HL-60 (cell line): ENCODE results near the gene WDR55.

Experiments
- DNase-seq, 2 experiments: peaks; one replicate each; pipeline ENCODE4 v3.0.0-alpha.2; 2010 to 2020; ENCODE audit warnings: low read depth in 1 of 2, low spot score in 1 of 2
- H3K27ac ChIP-seq: fragments of 250-450 bp; sonication (Bioruptor Pico); replicated peaks from 2 replicates; pipeline ENCODE4 v1.5.1; 2020; ENCODE audit warnings: mild to moderate bottlenecking, moderate library complexity
- H3K27me3 ChIP-seq: fragments of 250-450 bp; sonication (Bioruptor Pico); 2 replicates; pipeline ENCODE4 v1.5.1; 2021; ENCODE audit warnings: mild to moderate bottlenecking, moderate library complexity; ENCODE audit not compliant: insufficient read depth, poor library complexity, severe bottlenecking
- H3K4me3 ChIP-seq: replicated peaks from 2 replicates; pipeline ENCODE4 v1.5.1; 2011; ENCODE audit warnings: mild to moderate bottlenecking, control low read depth, low read length; ENCODE audit not compliant: insufficient read depth
- GABPA ChIP-seq: IDR thresholded peaks from 2 replicates; pipeline ENCODE4 v1.6.1; 2012; ENCODE audit warnings: low read depth
- POLR2AphosphoS5 ChIP-seq: IDR thresholded peaks from 2 replicates; pipeline ENCODE4 v1.6.1; 2012; ENCODE audit warnings: low read depth
- SPI1 ChIP-seq: IDR thresholded peaks from 2 replicates; pipeline ENCODE4 v1.6.1; 2012; ENCODE audit warnings: low read depth, mild to moderate bottlenecking, borderline replicate concordance
- TF ChIP-seq, protein P1 (sequence below): IDR thresholded peaks from 2 replicates; pipeline ENCODE4 v1.6.1; 2012; ENCODE audit warnings: low read depth; ENCODE audit not compliant: insufficient replicate concordance
- TF ChIP-seq, protein P2 (sequence below): IDR thresholded peaks from one replicate; pipeline ENCODE4 v1.5.1; 2011; ENCODE audit warnings: low read length, control low read depth, inconsistent platforms; ENCODE audit not compliant: insufficient read depth

The WDR55 gene

DNA sequence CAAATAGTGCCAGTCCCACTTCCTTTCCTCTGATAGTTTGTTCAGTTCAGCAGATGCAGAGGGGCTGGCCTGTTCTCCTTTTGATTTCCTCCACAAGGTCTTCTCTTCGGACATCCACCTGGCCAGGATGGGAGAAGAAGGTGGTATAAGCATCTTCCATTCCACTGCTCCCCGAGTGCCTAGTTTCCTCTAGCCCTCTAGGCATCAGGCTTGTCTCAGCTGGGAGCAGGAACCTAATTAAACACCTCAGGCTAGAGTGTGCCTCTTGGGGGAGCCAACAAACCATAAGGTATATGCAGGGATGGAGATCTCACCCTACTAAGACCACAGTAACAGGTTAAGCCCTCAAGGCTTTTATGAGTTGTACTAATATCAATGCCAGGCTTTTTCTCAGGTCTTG, 9.5 kb downstream of the WDR55 start:
- no peak for DNase-seq
- Histone ChIP-seq H3K27me3 (no peaks in the 10 kb centered on the region), H3K27ac (no peak overlapping the region), H3K4me3 (no peak overlapping the region)
- TF ChIP-seq, protein P1, sequence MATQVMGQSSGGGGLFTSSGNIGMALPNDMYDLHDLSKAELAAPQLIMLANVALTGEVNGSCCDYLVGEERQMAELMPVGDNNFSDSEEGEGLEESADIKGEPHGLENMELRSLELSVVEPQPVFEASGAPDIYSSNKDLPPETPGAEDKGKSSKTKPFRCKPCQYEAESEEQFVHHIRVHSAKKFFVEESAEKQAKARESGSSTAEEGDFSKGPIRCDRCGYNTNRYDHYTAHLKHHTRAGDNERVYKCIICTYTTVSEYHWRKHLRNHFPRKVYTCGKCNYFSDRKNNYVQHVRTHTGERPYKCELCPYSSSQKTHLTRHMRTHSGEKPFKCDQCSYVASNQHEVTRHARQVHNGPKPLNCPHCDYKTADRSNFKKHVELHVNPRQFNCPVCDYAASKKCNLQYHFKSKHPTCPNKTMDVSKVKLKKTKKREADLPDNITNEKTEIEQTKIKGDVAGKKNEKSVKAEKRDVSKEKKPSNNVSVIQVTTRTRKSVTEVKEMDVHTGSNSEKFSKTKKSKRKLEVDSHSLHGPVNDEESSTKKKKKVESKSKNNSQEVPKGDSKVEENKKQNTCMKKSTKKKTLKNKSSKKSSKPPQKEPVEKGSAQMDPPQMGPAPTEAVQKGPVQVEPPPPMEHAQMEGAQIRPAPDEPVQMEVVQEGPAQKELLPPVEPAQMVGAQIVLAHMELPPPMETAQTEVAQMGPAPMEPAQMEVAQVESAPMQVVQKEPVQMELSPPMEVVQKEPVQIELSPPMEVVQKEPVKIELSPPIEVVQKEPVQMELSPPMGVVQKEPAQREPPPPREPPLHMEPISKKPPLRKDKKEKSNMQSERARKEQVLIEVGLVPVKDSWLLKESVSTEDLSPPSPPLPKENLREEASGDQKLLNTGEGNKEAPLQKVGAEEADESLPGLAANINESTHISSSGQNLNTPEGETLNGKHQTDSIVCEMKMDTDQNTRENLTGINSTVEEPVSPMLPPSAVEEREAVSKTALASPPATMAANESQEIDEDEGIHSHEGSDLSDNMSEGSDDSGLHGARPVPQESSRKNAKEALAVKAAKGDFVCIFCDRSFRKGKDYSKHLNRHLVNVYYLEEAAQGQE: no peak
- no peak for TF ChIP-seq POLR2AphosphoS5
- TF ChIP-seq, protein P2, sequence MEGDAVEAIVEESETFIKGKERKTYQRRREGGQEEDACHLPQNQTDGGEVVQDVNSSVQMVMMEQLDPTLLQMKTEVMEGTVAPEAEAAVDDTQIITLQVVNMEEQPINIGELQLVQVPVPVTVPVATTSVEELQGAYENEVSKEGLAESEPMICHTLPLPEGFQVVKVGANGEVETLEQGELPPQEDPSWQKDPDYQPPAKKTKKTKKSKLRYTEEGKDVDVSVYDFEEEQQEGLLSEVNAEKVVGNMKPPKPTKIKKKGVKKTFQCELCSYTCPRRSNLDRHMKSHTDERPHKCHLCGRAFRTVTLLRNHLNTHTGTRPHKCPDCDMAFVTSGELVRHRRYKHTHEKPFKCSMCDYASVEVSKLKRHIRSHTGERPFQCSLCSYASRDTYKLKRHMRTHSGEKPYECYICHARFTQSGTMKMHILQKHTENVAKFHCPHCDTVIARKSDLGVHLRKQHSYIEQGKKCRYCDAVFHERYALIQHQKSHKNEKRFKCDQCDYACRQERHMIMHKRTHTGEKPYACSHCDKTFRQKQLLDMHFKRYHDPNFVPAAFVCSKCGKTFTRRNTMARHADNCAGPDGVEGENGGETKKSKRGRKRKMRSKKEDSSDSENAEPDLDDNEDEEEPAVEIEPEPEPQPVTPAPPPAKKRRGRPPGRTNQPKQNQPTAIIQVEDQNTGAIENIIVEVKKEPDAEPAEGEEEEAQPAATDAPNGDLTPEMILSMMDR: no peak
- no peak for TF ChIP-seq SPI1
- TF ChIP-seq GABPA: no peak

DNA sequence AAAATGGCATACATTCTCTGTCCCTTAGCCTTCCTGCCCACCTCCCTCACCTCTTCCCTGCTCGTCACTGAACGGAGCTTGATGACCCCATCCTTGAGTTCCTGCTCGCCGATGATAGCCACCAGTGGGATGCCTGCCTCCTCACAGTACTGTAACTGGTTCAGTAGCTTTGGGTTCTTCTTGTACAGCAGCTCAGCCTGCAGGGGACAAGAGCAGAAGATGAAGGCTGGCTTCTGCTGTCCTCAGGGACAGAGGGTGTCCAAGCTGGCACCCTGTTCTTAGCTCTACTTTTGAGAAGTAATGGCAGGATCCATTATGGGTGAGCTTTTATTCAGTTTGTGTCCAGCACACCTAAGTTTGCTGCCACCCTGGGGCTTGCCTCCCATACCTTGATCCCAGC, 9.9 kb downstream of the WDR55 start:
- TF ChIP-seq, protein P2: no peak
- TF ChIP-seq POLR2AphosphoS5: peak; percentile 44; the same call in 1 of the 2 replicates
- Histone ChIP-seq H3K27ac (no peak overlapping the region), H3K27me3 (no peaks in the 10 kb centered on the region), H3K4me3 (no peak overlapping the region)
- DNase-seq: no peak

DNA sequence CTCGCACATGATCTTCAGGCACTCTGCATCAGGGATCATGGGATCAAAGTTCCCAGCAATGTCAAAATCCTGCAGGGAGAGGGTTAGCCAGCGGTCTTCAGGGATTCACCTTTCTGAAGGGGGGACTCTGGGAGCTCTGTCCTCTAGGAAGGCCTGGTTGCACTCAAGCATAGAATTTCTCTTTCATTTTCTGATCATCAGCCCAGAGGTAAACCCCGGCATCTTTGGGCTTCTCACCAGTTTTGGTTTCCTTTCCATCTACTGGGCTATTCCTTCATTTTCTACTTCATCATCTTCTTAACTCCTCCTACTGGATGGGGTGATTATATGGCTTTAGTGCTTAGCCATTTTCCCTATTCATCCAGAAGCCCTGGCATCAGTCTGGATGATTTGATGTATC, 13.2 kb downstream of the WDR55 start:
- Histone ChIP-seq H3K27ac (no peak overlapping the region), H3K27me3 (no peaks in the 10 kb centered on the region), H3K4me3 (no peak overlapping the region)
- DNase-seq: no peak
- TF ChIP-seq POLR2AphosphoS5: no peak
- TF ChIP-seq, protein P1: no peak
- TF ChIP-seq SPI1: no peak
- TF ChIP-seq, protein P2: no peak
- no peak for TF ChIP-seq GABPA

DNA sequence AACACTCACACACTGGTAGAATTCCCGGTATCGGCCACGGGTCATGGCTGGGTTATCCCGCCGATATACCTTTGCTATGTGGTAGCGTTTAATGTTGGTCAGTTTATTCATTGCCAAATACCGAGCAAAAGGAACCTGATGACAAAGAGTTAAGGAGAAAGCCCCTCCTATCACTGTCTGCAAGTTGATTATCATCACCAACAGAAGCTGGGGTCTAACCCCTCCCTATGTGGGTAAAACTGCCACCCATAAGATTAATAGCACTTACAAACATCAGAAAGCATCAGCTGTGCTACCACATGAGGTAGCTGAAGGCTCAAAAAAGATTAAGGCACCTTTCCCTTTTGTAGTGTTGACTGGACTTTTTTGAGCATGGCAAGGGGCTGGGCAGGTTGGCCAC, 14.3 kb downstream of the WDR55 start:
- TF ChIP-seq, protein P2: no peak
- TF ChIP-seq SPI1 (no peak), POLR2AphosphoS5 (no peak), GABPA (no peak)
- TF ChIP-seq, protein P1: no peak
- H3K4me3 ChIP-seq: no peak overlapping the region
- H3K27ac ChIP-seq: no peak overlapping the region
- H3K27me3 ChIP-seq: no peaks in the 10 kb centered on the region
- no peak for DNase-seq
